CD4-positive, alpha-beta T cell treated with Interleukin-2 at 100 ng/mL for 4 hours (primary cell): ENCODE results near the gene GSPT1.
"Not testable (repeated sequence)": the region's sequence is repeated elsewhere in the genome, so short reads cannot be mapped to it uniquely, and the experiment has no call there.

Experiments used
- DNase-seq: peaks from one replicate; pipeline ENCODE4 v3.0.0-alpha.2; 2020; ENCODE audit warnings: low spot score

The GSPT1 gene

GRCh38 chr16:11857161-11857560, 58.6 kb downstream of the GSPT1 start:
- no peak for DNase-seq

- no peak for DNase-seq
Measured at GRCh38 chr16:11852092-11852809, 63.5 kb downstream of the GSPT1 start.

GRCh38 chr16:11851294-11852091, 64.3 kb downstream of the GSPT1 start, which contains the start of gene RSL1D1:
RSL1D1 (minus strand) TSS chr16:11851542; CDS start chr16:11851512, 30 bp downstream.
- peak; percentile 95 for DNase-seq

GRCh38 chr16:11848842-11849241, 66.9 kb downstream of the GSPT1 start:
- no peak for DNase-seq

- DNase-seq: no peak
Measured at GRCh38 chr16:11844499-11844898, 71.3 kb downstream of the GSPT1 start.

GRCh38 chr16:11843861-11844260, 71.9 kb downstream of the GSPT1 start:
- DNase-seq: no peak

- DNase-seq: no peak
Measured at GRCh38 chr16:11843206-11843605, 72.5 kb downstream of the GSPT1 start.

- no peak for DNase-seq
Measured at GRCh38 chr16:11841026-11841425, 74.7 kb downstream of the GSPT1 start.

- no peak for DNase-seq
Measured at GRCh38 chr16:11836650-11837244, 79.0 kb downstream of the GSPT1 start.

- DNase-seq: no peak
Measured at GRCh38 chr16:11835891-11836649, 79.7 kb downstream of the GSPT1 start.

GRCh38 chr16:11835309-11835708, 80.4 kb downstream of the GSPT1 start:
- DNase-seq: no peak

- no peak for DNase-seq
Measured at GRCh38 chr16:11833951-11834695, 81.6 kb downstream of the GSPT1 start.

- DNase-seq: no peak
Measured at GRCh38 chr16:11828696-11829095, 87.1 kb downstream of the GSPT1 start.

- not testable (repeated sequence) for DNase-seq
Measured at GRCh38 chr16:11825520-11826165, 90.1 kb downstream of the GSPT1 start.

GRCh38 chr16:11824362-11824761, 91.4 kb downstream of the GSPT1 start:
- no peak for DNase-seq

GRCh38 chr16:11823645-11824044, 92.1 kb downstream of the GSPT1 start:
- DNase-seq: not testable (repeated sequence)

- no peak for DNase-seq
Measured at GRCh38 chr16:11819798-11820197, 96.0 kb downstream of the GSPT1 start.

GRCh38 chr16:11818970-11819369, 96.8 kb downstream of the GSPT1 start:
- DNase-seq: not testable (repeated sequence)
